ENCODE data around the gene TCTA. TPM values are rescaled to one million over a fixed set of nuclear protein-coding genes. Genes with fewer than 3 reads are reported as not detected.

TCTA gene
- total and polyA plus RNA-seq, 2 donors (not counting 3 experiments of a cell fraction or from before 2014, with no cell fraction given), result 21.9 to 32.3 TPM

- dilution Hi-C loops (cut with MboI; ENCODE audit: extremely low pct_ligation_motif_present, low sequenced_read_pairs), result no loop called here
- DNase-seq (ENCODE audit: low read depth, low spot score) (no peak), FAIRE-seq (no peak)
- BruUV-seq (replicated peaks), result no TSS peak
- TF ChIP-seq FOS (IDR thresholded peaks at IDR 0.05; ENCODE audit: borderline replicate concordance, insufficient read depth, low read length) (no peak), CTCF (IDR thresholded peaks at IDR 0.05; ENCODE audit: extremely low read depth in 1 of 2, insufficient read depth in 1 of 2, low read depth in 1 of 2, low read length in 2 of 2) (no peak), GATA2 (IDR thresholded peaks at IDR 0.05; ENCODE audit: insufficient read depth, insufficient read length, low read depth, low read length) (no peak), EZH2 (IDR thresholded peaks at IDR 0.05; ENCODE audit: borderline replicate concordance, low read depth, low read length, severe bottlenecking) (no peak), MAX (IDR thresholded peaks at IDR 0.05; ENCODE audit: insufficient read depth, insufficient read length) (no peak), POLR2AphosphoS5 (IDR thresholded peaks at IDR 0.05; ENCODE audit: insufficient read depth, low read depth, low read length) (no peak), MYC (IDR thresholded peaks at IDR 0.05; ENCODE audit: low read depth, low read length) (no peak)
- H3K27ac ChIP-seq (ENCODE audit: insufficient read depth, low read depth, low read length), result no peak overlapping the region
- CTCF ChIA-PET, result interaction anchor here (2.9 kb wide), 1 partner anchor 11 kb away, joined by 24 read pairs; no protein-coding TSS in a partner anchor
- no peak overlapping the region for H3K4me2 ChIP-seq (ENCODE audit: insufficient read depth, low read length)
- H3K36me3 ChIP-seq (ENCODE audit: control insufficient read depth in 2 of 2, extremely low read depth in 1 of 2, insufficient read depth in 2 of 2, low read length in 2 of 2), result no peaks in the 10 kb centered on the region
- no peaks in the 10 kb centered on the region for H3K4me1 ChIP-seq (ENCODE audit: control insufficient read depth, extremely low read depth, insufficient read depth, low read length)
- intact Hi-C loops (cut with micrococcal nuclease), result no loop called here
- H2AFZ ChIP-seq (ENCODE audit: low read depth, low read length), result no peak overlapping the region
- no peak overlapping the region for H3K9ac ChIP-seq (replicated peaks; ENCODE audit: extremely low read depth, insufficient read depth, low read length)
- no peaks in the 10 kb centered on the region for H3K27me3 ChIP-seq (ENCODE audit: control insufficient read depth in 2 of 2, insufficient read depth in 2 of 2, low read length in 2 of 2)
- no peaks in the 10 kb centered on the region for H3K79me2 ChIP-seq (ENCODE audit: control insufficient read depth, insufficient read depth, low read length)
- no peaks in the 10 kb centered on the region for H3K9me3 ChIP-seq (replicated peaks; ENCODE audit: control insufficient read depth, insufficient read depth, low read length)
- H3K4me3 ChIP-seq (replicated peaks in 1 of 3; ENCODE audit: insufficient read depth in 1 of 3, low read depth in 1 of 3, low read length in 3 of 3), result no peak overlapping the region
- H4K20me1 ChIP-seq (replicated peaks; ENCODE audit: control insufficient read depth, extremely low read depth, insufficient read depth, low read length), result no peaks in the 10 kb centered on the region
- H3K9me1 ChIP-seq (replicated peaks; ENCODE audit: control insufficient read depth, extremely low read depth, insufficient read depth, low read length), result no peaks in the 10 kb centered on the region
- POLR2A ChIA-PET, result no interaction called here
Measured at GRCh38 chr3:49460956-49461355, 48.7 kb downstream of the TCTA start.

All from endothelial cell of umbilical vein (primary cell).